ENCODE results near the gene LIN9.
A peak's percentile ranks its signal among the peaks of the same experiment; 100 is the strongest.
"Not testable (repeated sequence)": the region's sequence is repeated elsewhere in the genome, so short reads cannot be mapped to it uniquely, and the experiment has no call there.

Gene LIN9

DNA sequence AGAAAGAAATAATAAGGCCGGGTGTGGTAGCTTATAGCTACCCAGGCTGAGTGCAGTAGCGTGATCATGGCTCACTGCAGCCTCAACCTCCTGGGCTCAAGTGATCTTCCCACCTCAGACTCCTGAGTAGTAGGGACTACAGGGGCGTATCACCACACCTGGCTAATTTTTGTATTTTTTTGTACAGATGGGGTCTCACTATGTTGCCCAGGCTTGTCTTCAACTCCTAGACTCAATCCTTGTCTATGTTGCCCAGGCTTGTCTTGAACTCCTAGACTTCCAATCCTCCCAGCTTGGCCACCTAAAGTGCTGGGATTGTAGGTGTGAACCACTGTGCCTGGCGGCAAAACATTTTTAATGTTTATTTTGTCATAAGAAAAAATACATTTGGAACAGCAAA is 55.0 kb downstream of the LIN9 start:
- DNase-seq (ENCODE audit: low read depth in 2 of 2): no peak
- TF ChIP-seq CTCF (IDR thresholded peaks at IDR 0.05; ENCODE audit: low read depth, low read length): no peak
- H3K4me3 ChIP-seq (replicated peaks in 1 of 2; ENCODE audit: low read depth in 2 of 2, low read length in 2 of 2): no peak overlapping the region

GRCh38 chr1:226252841-226253240 is 56.1 kb downstream of the LIN9 start:
- DNase-seq (ENCODE audit: low read depth in 2 of 2); H3K4me3 ChIP-seq (replicated peaks in 1 of 2; ENCODE audit: low read depth in 2 of 2, low read length in 2 of 2): not testable (repeated sequence)

- no peak overlapping the region for H3K4me3 ChIP-seq (replicated peaks in 1 of 2; ENCODE audit: low read depth in 2 of 2, low read length in 2 of 2)
- no peak for TF ChIP-seq CTCF (IDR thresholded peaks at IDR 0.05; ENCODE audit: low read depth, low read length)
- DNase-seq (ENCODE audit: low read depth in 2 of 2): no peak
Observed at GRCh38 chr1:226250511-226250910, 58.5 kb downstream of the LIN9 start.

DNA sequence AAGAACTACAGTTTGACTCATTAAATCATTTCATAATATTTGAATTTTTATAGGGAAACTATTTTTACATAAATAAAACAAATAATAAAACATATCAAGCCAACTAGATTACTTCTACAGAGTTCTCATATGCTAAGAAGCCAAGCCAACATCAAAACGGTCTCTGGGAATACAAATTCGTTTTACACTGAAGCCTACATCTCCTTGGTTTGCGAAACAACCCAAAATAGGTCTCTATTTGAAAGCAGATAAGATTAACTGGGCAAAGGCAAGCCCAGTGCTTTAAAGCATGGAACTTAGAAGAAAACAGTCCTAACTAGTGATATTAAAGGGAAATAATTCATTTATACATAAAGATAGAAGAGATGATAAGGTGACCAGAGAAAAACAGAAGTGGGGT is 60.2 kb downstream of the LIN9 start:
- DNase-seq (ENCODE audit: low read depth in 2 of 2): peak in 1 of 2 donors; percentile 32
- H3K4me3 ChIP-seq (replicated peaks in 1 of 2; ENCODE audit: low read depth in 2 of 2, low read length in 2 of 2): no peak overlapping the region
- no peak for TF ChIP-seq CTCF (IDR thresholded peaks at IDR 0.05; ENCODE audit: low read depth, low read length)

DNA sequence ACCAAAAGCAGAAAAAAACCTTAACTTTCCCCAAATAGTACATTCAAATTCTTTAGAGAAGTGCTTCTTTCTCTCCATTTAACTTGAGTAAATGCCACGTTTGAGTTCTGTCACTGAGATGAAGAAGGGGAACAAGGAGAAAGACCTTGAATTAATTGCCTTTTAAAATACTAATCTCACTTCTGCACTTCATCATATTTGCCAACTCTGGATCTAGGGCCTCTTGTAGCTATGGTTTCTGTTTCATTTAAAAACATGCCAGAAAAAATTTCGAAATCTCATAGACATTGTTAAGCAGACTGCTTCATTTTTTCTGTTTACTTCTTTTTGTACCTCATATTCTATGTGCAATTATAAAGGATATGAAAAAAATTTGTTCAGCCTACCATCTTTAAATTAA is 60.9 kb downstream of the LIN9 start:
- peak; percentile 54 to 86 for DNase-seq (ENCODE audit: low read depth in 2 of 2)
- H3K4me3 ChIP-seq (replicated peaks in 1 of 2; ENCODE audit: low read depth in 2 of 2, low read length in 2 of 2): no peak overlapping the region
- TF ChIP-seq CTCF (IDR thresholded peaks at IDR 0.05; ENCODE audit: low read depth, low read length): no peak

DNA sequence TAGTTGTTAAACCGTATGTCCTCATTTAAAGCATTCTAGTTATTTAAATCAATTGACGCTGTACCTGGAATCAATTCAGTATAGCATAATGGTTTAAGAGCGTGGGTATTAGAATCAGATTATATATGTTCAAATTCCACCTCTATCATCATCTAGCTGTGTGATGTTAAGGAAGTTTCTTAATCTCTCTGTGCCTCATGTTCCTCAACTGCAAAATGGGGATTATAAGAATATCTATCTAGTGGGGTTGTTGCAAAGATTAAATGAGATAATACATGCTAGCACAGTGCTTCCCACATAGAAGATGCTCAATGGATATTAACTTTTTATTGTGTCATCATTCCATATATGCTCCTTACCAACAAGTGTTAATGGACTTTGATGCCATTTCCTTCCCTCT is 69.5 kb downstream of the LIN9 start:
- H3K4me3 ChIP-seq (replicated peaks in 1 of 2; ENCODE audit: low read depth in 2 of 2, low read length in 2 of 2): no peak overlapping the region

DNA sequence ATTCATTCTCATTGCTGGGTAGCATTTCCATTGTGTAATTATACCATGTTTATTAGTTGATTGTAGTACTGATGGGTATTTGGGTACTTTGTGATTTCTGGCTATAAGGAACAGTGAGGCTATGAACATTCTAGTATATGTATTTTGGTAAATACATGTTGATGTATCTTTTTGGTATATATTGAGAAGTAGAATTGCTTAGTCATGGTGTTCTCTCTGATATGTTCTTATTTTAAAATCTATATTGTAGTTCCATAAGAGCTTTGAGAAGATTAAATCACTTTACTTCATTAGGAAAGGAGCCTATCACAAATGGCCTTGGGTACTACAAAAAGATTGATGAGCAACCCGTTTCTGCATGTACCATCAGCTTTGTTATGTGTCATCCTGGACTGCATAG is 72.1 kb downstream of the LIN9 start:
- H3K4me3 ChIP-seq (replicated peaks in 1 of 2; ENCODE audit: low read depth in 2 of 2, low read length in 2 of 2): no peak overlapping the region
- DNase-seq (ENCODE audit: low read depth in 2 of 2): no peak
- no peak for TF ChIP-seq CTCF (IDR thresholded peaks at IDR 0.05; ENCODE audit: low read depth, low read length)

More for the DNA sequence above, 69.5 kb downstream of the LIN9 start:
- no peak for TF ChIP-seq CTCF (IDR thresholded peaks at IDR 0.05; ENCODE audit: low read depth, low read length)
- no peak for DNase-seq (ENCODE audit: low read depth in 2 of 2)

Data from cardiac fibroblast (primary cell).